HEK293T (cell line): ENCODE data around the gene NUP43.

Source experiments
- ARNT ChIP-seq: fragments of 450-650 bp; IDR thresholded peaks from 2 replicates; pipeline ENCODE4 v1.6.1; 2017; ENCODE audit warnings: mild to moderate bottlenecking
- BHLHE40 ChIP-seq: fragments of 450-650 bp; IDR thresholded peaks from 2 replicates; pipeline ENCODE4 v1.6.1; 2016; ENCODE audit warnings: mild to moderate bottlenecking, moderate library complexity, borderline replicate concordance
- CTBP1 ChIP-seq: fragments of 450-650 bp; IDR thresholded peaks from 2 replicates; pipeline ENCODE4 v1.6.1; 2016; ENCODE audit warnings: borderline replicate concordance
- FOXA1 ChIP-seq: fragments of 450-650 bp; IDR thresholded peaks from 2 replicates; pipeline ENCODE4 v1.6.1; 2016; ENCODE audit warnings: mild to moderate bottlenecking
- FOXK2 ChIP-seq: fragments of 450-650 bp; IDR thresholded peaks from 2 replicates; pipeline ENCODE4 v1.6.1; 2016; ENCODE audit warnings: mild to moderate bottlenecking
- FOXM1 ChIP-seq: fragments of 450-650 bp; IDR thresholded peaks from 2 replicates; pipeline ENCODE4 v1.6.1; 2017; ENCODE audit warnings: mild to moderate bottlenecking, borderline replicate concordance
- LEF1 ChIP-seq: fragments of 450-650 bp; IDR thresholded peaks from 2 replicates; pipeline ENCODE4 v1.6.1; 2017; ENCODE audit warnings: mild to moderate bottlenecking, borderline replicate concordance
- NFRKB ChIP-seq: fragments of 450-650 bp; IDR thresholded peaks from 2 replicates; pipeline ENCODE4 v1.6.1; 2016; ENCODE audit warnings: mild to moderate bottlenecking, moderate library complexity
- SP1 ChIP-seq: fragments of 450-650 bp; IDR thresholded peaks from 2 replicates; pipeline ENCODE4 v1.6.1; 2017
- SUZ12 ChIP-seq: fragments of 450-650 bp; IDR thresholded peaks from 2 replicates; pipeline ENCODE4 v1.6.1; 2016; ENCODE audit warnings: mild to moderate bottlenecking
- TARDBP ChIP-seq: fragments of 450-650 bp; IDR thresholded peaks from 2 replicates; pipeline ENCODE4 v1.6.1; 2016

DNA sequence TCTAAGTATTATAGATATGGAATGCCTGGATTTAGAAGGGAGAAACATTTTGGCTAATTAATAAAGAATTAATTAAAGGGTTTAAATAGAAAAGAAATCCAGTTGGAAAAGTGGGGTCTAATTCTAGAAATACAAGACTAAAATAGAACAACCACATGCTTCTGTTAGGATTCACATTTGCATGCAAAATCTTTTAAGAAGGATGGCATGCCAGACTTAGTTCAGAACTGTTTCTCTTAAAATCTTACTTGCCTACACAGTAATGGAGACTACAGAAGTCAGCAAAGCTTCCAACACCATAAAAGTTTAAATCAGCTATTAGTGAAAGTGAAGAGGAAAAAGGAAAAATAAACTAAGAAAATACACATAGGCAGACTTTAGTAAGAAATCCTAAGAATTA, 65.1 kb downstream of the NUP43 start:
- TF ChIP-seq NFRKB (no peak), SP1 (no peak), FOXM1 (no peak), SUZ12 (no peak), CTBP1 (no peak), BHLHE40 (no peak), TARDBP (no peak), ARNT (no peak), FOXK2 (no peak), FOXA1 (no peak), LEF1 (no peak)
